HFFc6 (cell line): ENCODE results near the gene TAS2R31. TPM values are rescaled to one million over a fixed set of nuclear protein-coding genes. Genes with fewer than 3 reads are reported as not detected.

ENCODE experiments used
- DNase-seq: peaks from one replicate; pipeline ENCODE4 v3.0.0-alpha.2; 2018
- H3K27ac Mint-ChIP-seq: 2 replicates; pipeline ENCODE4 v1.8.0; 2020; ENCODE audit warnings: mild to moderate bottlenecking, mixed read lengths
- H3K27me3 Mint-ChIP-seq: 2 replicates; pipeline ENCODE4 v1.8.0; 2021; ENCODE audit warnings: mild to moderate bottlenecking, moderate library complexity, mixed read lengths; ENCODE audit not compliant: insufficient read depth
- H3K36me3 Mint-ChIP-seq: 2 replicates; pipeline ENCODE4 v1.8.0; 2021; ENCODE audit warnings: low read depth, mixed read lengths
- H3K4me1 Mint-ChIP-seq: 2 replicates; pipeline ENCODE4 v1.8.0; 2020; ENCODE audit warnings: low read depth, mixed read lengths
- H3K4me3 Mint-ChIP-seq: 2 replicates; pipeline ENCODE4 v1.8.0; 2020; ENCODE audit warnings: mild to moderate bottlenecking, moderate library complexity, mixed read lengths
- H3K9me3 Mint-ChIP-seq: 2 replicates; pipeline ENCODE4 v1.8.0; 2020; ENCODE audit warnings: mild to moderate bottlenecking, mixed read lengths
- long read RNA-seq: library from polyadenylated mRNA; unstranded; transcript quantifications from one replicate; pipeline ENCODE4 v2.0.0, GENCODE V29; 2019
- total RNA-seq, 6 experiments: library from RNA; stranded (reverse); fragmentation: NEBNext Ultra II Directional; extraction: Animal tissue kit (Norgen Biotek cat#: 25700); gene quantifications; 2 replicates in 1 of 6; 3 replicates in 5 of 6; pipeline ENCODE4 v1.2.3, GENCODE V29; 2021
- TF ChIP-seq, protein P1 (sequence below): fragments of 200-600 bp; sonication (generic); IDR thresholded peaks from 2 replicates; pipeline ENCODE4 v1.5.0; 2021; ENCODE audit warnings: antibody characterized with exemption, mild to moderate bottlenecking

The TAS2R31 gene, protein sequence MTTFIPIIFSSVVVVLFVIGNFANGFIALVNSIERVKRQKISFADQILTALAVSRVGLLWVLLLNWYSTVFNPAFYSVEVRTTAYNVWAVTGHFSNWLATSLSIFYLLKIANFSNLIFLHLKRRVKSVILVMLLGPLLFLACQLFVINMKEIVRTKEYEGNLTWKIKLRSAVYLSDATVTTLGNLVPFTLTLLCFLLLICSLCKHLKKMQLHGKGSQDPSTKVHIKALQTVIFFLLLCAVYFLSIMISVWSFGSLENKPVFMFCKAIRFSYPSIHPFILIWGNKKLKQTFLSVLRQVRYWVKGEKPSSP
- 1 to 10 TPM in 1 of 6 experiments, under 1 TPM in 5; 0.43 to 1.2 (median 0.63) TPM for total RNA-seq
- long read RNA-seq = 0 reads

DNA sequence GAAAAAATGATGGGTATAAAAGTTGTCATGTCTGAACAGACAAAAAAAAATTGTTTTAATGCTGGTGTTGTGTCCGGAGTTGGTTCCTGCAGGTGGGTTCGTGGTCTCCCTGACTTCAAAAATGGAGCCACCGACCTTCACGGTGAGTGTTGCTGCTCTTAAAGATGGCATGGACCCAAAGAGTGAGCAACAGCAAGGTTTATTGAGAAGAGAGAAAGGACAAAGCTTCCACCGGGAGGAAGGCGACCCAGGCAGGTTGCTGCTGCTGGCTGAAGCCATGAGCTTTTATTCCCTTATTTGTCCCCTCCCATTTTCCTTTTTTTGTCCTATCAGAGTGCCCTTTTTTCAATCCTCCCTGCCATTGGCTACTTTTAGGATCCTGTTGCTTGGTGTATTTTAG, at the start of gene TAS2R31:
Gene TAS2R31, minus strand, starts transcription at position 101 of the 400 bp plus-strand sequence. Its CDS starts 72 bp downstream, at position 29.
- Mint-ChIP-seq H3K4me1 (no peaks in the 10 kb centered on the region), H3K27me3 (no peaks in the 10 kb centered on the region), H3K27ac (no peak within 1 kb of the TSS), H3K9me3 (no peaks in the 10 kb centered on the region), H3K4me3 (no peak within 1 kb of the TSS), H3K36me3 (peaks cover 16% of the 10 kb centered on the region)
- TF ChIP-seq, protein P1, sequence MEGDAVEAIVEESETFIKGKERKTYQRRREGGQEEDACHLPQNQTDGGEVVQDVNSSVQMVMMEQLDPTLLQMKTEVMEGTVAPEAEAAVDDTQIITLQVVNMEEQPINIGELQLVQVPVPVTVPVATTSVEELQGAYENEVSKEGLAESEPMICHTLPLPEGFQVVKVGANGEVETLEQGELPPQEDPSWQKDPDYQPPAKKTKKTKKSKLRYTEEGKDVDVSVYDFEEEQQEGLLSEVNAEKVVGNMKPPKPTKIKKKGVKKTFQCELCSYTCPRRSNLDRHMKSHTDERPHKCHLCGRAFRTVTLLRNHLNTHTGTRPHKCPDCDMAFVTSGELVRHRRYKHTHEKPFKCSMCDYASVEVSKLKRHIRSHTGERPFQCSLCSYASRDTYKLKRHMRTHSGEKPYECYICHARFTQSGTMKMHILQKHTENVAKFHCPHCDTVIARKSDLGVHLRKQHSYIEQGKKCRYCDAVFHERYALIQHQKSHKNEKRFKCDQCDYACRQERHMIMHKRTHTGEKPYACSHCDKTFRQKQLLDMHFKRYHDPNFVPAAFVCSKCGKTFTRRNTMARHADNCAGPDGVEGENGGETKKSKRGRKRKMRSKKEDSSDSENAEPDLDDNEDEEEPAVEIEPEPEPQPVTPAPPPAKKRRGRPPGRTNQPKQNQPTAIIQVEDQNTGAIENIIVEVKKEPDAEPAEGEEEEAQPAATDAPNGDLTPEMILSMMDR = no peak
- DNase-seq = no peak

DNA sequence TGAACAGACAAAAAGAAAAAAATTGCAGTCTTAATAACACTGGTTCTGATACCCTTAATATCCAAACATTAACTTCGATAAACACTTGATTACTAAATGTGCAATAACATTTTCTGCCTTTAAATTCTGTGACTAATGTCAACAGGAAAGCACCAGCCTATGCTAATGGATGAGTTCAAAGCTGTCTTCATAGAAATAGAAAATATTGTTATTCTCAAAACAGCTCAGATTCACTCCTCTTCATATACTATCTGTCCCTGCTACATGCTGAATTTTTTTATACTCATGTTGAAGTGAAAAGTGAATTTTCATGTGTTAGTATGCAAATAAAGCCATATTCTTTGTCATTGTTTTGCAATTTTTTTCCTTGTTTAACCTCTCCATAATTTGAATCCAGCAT, 47.0 kb upstream of the TAS2R31 start:
- TF ChIP-seq, protein P1 = no peak
- Mint-ChIP-seq H3K9me3 (peaks cover 10% of the 10 kb centered on the region), H3K27ac (no peak overlapping the region), H3K4me3 (no peak overlapping the region), H3K36me3 (peaks cover 18% of the 10 kb centered on the region), H3K27me3 (no peaks in the 10 kb centered on the region; the same call in 1 of the 2 replicates), H3K4me1 (peaks cover 8% of the 10 kb centered on the region; the same call in 1 of the 2 replicates)
- DNase-seq = no peak

DNA sequence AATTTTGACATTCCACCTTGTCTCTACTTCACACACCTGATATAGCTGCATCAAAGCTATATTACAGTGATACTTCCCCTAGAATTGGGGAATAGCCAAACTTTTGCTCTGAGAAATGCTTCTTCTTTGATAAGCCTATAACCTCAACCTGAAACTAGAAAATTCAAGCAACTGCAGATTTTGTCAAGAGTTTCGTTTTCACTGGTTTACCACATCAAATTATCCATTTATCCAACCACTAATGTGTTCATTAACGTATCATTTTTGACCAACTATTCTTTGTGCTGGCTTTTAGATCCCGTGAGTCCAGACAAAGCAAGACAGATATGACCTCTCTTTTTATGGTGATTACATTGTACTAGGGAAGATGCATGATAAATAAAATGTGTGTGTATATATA, 44.4 kb upstream of the TAS2R31 start:
- peaks cover 8% of the 10 kb centered on the region; the same call in 1 of the 2 replicates for H3K4me1 Mint-ChIP-seq
- no peak for DNase-seq
- TF ChIP-seq, protein P1 = no peak
- no peak overlapping the region for H3K4me3 Mint-ChIP-seq
- H3K27me3 Mint-ChIP-seq = no peaks in the 10 kb centered on the region
- peaks cover 4% of the 10 kb centered on the region; the same call in 1 of the 2 replicates for H3K9me3 Mint-ChIP-seq
- no peak overlapping the region for H3K27ac Mint-ChIP-seq
- H3K36me3 Mint-ChIP-seq = peaks cover 11% of the 10 kb centered on the region; the same call in 1 of the 2 replicates

DNA sequence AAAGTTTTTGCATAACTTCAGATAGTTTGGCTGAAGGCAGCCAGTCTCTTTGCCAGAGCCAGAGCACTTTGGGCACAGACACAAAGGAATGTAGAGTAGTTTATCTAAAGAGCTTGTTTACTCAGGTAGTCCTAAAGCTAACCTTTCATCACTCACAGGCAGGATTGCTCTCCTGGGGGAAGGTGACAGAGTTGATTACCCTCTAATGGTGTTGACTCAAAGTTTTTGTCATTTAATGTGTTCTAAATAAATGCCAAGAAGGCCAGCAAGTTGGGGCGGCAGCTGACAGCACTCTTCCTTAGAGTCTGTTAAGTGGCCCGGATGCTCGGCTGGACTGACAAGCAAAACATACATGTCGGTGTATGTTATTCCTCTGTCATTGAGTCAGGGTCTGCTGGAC, 40.2 kb upstream of the TAS2R31 start:
- no peak overlapping the region for H3K4me3 Mint-ChIP-seq
- no peaks in the 10 kb centered on the region for H3K4me1 Mint-ChIP-seq
- H3K9me3 Mint-ChIP-seq = no peaks in the 10 kb centered on the region
- no peaks in the 10 kb centered on the region for H3K27me3 Mint-ChIP-seq
- TF ChIP-seq, protein P1 = no peak
- DNase-seq = no peak
- H3K36me3 Mint-ChIP-seq = peaks cover 15% of the 10 kb centered on the region; the same call in 1 of the 2 replicates
- no peak overlapping the region for H3K27ac Mint-ChIP-seq

DNA sequence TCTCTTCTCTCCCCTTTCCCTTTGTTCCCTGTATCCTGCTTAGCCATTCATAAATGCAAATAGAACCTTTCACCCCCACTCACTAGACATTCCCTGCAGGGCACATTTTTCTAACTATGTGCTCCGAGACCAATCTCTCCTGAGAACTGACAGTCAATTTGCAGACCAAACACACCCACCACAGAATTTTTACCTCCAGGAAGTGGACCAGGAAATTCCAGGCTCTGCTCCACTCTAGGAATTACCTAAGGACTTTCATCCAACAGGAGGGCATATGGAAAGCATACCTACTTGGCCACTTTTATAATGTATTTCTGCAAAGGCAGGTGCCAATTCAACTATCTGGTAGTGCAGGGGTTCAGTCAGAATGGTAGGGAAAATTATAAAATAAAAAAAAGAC, 39.8 kb upstream of the TAS2R31 start:
- Mint-ChIP-seq H3K4me1 (no peaks in the 10 kb centered on the region), H3K27me3 (no peaks in the 10 kb centered on the region), H3K36me3 (peaks cover 15% of the 10 kb centered on the region; the same call in 1 of the 2 replicates), H3K27ac (no peak overlapping the region), H3K4me3 (no peak overlapping the region), H3K9me3 (no peaks in the 10 kb centered on the region)
- TF ChIP-seq, protein P1 = no peak
- DNase-seq = no peak
